Ovary (tissue), 3 donors: Measurements from ENCODE around the gene DIP2C.
"Not testable (repeated sequence)": the region's sequence is repeated elsewhere in the genome, so short reads cannot be mapped to it uniquely, and the experiment has no call there.

Source experiments
- POLR2A ChIP-seq: fragments of 450-650 bp; IDR thresholded peaks from one replicate; pipeline ENCODE4 v1.6.1; 2017; ENCODE audit warnings: antibody characterized with exemption, mild to moderate bottlenecking, moderate library complexity
- TF ChIP-seq, protein P1 (sequence below), 3 donors: fragments of 450-650 bp in 2 of 3; fragments of 200-600 bp in 1 of 3; IDR thresholded peaks; one replicate each; pipeline versions ENCODE4 v1.5.1 to v1.8.0; 2016 to 2022; ENCODE audit warnings: antibody characterized with exemption in 3 of 3, mild to moderate bottlenecking in 1 of 3
- donor health status: DM: no; HTN: no; CAD: no.

GRCh38 chr10:678662-679005 is 10.8 kb downstream of the DIP2C start:
- TF ChIP-seq, protein P1, sequence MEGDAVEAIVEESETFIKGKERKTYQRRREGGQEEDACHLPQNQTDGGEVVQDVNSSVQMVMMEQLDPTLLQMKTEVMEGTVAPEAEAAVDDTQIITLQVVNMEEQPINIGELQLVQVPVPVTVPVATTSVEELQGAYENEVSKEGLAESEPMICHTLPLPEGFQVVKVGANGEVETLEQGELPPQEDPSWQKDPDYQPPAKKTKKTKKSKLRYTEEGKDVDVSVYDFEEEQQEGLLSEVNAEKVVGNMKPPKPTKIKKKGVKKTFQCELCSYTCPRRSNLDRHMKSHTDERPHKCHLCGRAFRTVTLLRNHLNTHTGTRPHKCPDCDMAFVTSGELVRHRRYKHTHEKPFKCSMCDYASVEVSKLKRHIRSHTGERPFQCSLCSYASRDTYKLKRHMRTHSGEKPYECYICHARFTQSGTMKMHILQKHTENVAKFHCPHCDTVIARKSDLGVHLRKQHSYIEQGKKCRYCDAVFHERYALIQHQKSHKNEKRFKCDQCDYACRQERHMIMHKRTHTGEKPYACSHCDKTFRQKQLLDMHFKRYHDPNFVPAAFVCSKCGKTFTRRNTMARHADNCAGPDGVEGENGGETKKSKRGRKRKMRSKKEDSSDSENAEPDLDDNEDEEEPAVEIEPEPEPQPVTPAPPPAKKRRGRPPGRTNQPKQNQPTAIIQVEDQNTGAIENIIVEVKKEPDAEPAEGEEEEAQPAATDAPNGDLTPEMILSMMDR (IDR thresholded peaks at IDR 0.05) = not testable (repeated sequence)
- not testable (repeated sequence) for TF ChIP-seq POLR2A
